MM.1S (cell line): ENCODE data around the gene NLRP9.

Experiments used
- DNase-seq: peaks from one replicate; pipeline ENCODE4 v3.0.0-alpha.2; 2015
- H2AFZ ChIP-seq: fragments of 300-600 bp; sonication (generic); 2 replicates; pipeline ENCODE4 v1.6.0; 2016; ENCODE audit warnings: antibody characterized with exemption, low read length
- H3F3A ChIP-seq: fragments of 300-600 bp; sonication (generic); 2 replicates; pipeline ENCODE4 v1.6.1; 2016; ENCODE audit warnings: mild to moderate bottlenecking, antibody characterized with exemption, low read length, moderate library complexity, mixed read lengths; ENCODE audit not compliant: insufficient read depth
- H3K27ac ChIP-seq: fragments of 300-600 bp; sonication (generic); 2 replicates; pipeline ENCODE4 v1.5.1; 2016; ENCODE audit warnings: mild to moderate bottlenecking, low read length
- H3K27me3 ChIP-seq: fragments of 300-600 bp; sonication (generic); replicated peaks from 2 replicates; pipeline ENCODE4 v1.6.0; 2016; ENCODE audit warnings: low read length; ENCODE audit not compliant: insufficient read depth
- H3K36me3 ChIP-seq: fragments of 300-600 bp; sonication (generic); replicated peaks from 2 replicates; pipeline ENCODE4 v1.6.1; 2016; ENCODE audit warnings: mild to moderate bottlenecking, low read length, mixed read lengths; ENCODE audit not compliant: insufficient read depth
- H3K4me1 ChIP-seq: fragments of 300-600 bp; sonication (generic); 2 replicates; pipeline ENCODE4 v1.6.1; 2016; ENCODE audit warnings: low read length, mixed read lengths
- H3K4me2 ChIP-seq: fragments of 300-600 bp; sonication (generic); 2 replicates; pipeline ENCODE4 v1.6.0; 2016; ENCODE audit warnings: low read depth, low read length
- H3K4me3 ChIP-seq: fragments of 300-600 bp; sonication (generic); 2 replicates; pipeline ENCODE4 v1.5.1; 2016; ENCODE audit warnings: low read length, mixed read lengths
- H3K79me2 ChIP-seq: fragments of 300-600 bp; sonication (generic); 2 replicates; pipeline ENCODE4 v1.6.1; 2016; ENCODE audit warnings: mixed run types, low read length, mixed read lengths
- H3K9ac ChIP-seq: fragments of 300-600 bp; sonication (generic); 2 replicates; pipeline ENCODE4 v1.6.1; 2016; ENCODE audit warnings: low read length, mixed read lengths
- H3K9me2 ChIP-seq: fragments of 300-600 bp; sonication (generic); replicated peaks from 2 replicates; pipeline ENCODE4 v1.6.1; 2016; ENCODE audit warnings: mild to moderate bottlenecking, low read length, mixed read lengths; ENCODE audit not compliant: insufficient read depth
- H3K9me3 ChIP-seq: fragments of 300-600 bp; sonication (generic); replicated peaks from 2 replicates; pipeline ENCODE4 v1.6.1; 2016; ENCODE audit warnings: mild to moderate bottlenecking, low read length, mixed read lengths; ENCODE audit not compliant: insufficient read depth
- H4K20me1 ChIP-seq: fragments of 300-600 bp; sonication (generic); 2 replicates; pipeline ENCODE4 v1.6.1; 2016; ENCODE audit warnings: mild to moderate bottlenecking, low read length, moderate library complexity, mixed read lengths; ENCODE audit not compliant: insufficient read depth
- CTCF ChIP-seq: fragments of 300-600 bp; sonication (generic); IDR thresholded peaks from 2 replicates; pipeline ENCODE4 v1.5.1; 2016; ENCODE audit warnings: antibody characterized with exemption, low read length, mixed read lengths
- EZH2 ChIP-seq: fragments of 300-600 bp; sonication (generic); optimal IDR thresholded peaks from 2 replicates; pipeline ENCODE3; 2017; ENCODE audit warnings: low read depth, mild to moderate bottlenecking, antibody characterized with exemption, low read length, mixed read lengths
- EZH2phosphoT487 ChIP-seq: fragments of 300-600 bp; sonication (generic); IDR thresholded peaks from 2 replicates; pipeline ENCODE4 v1.6.1; 2018; ENCODE audit warnings: antibody characterized with exemption, low read length

Gene NLRP9

GRCh38 chr19:55738302-55738701, at the start of gene NLRP9:
Gene NLRP9 (minus strand): TSS chr19:55738402. CDS start chr19:55738374, 28 bp downstream.
- DNase-seq: no peak
- Histone ChIP-seq H3K4me1 (no peaks in the 10 kb centered on the region), H3K27ac (no peak within 1 kb of the TSS), H3F3A (no peaks in the 10 kb centered on the region), H2AFZ (no peak within 1 kb of the TSS), H4K20me1 (no peaks in the 10 kb centered on the region), H3K9ac (no peak within 1 kb of the TSS), H3K9me3 (no peaks in the 10 kb centered on the region), H3K79me2 (no peaks in the 10 kb centered on the region), H3K4me2 (no peak within 1 kb of the TSS), H3K36me3 (no peaks in the 10 kb centered on the region), H3K27me3 (peaks cover 61% of the 10 kb centered on the region), H3K9me2 (no peaks in the 10 kb centered on the region), H3K4me3 (no peak within 1 kb of the TSS)
- TF ChIP-seq EZH2phosphoT487: no peak
- no peak for TF ChIP-seq EZH2
- no peak for TF ChIP-seq CTCF

GRCh38 chr19:55781112-55781511, 42.9 kb upstream of the NLRP9 start:
- H2AFZ ChIP-seq: no peak overlapping the region
- H3K27ac ChIP-seq: no peak overlapping the region
- H3K27me3 ChIP-seq: no peaks in the 10 kb centered on the region
- no peaks in the 10 kb centered on the region for H3F3A ChIP-seq
- DNase-seq: no peak
- no peaks in the 10 kb centered on the region for H3K9me2 ChIP-seq
- H3K9me3 ChIP-seq: no peaks in the 10 kb centered on the region
- H3K9ac ChIP-seq: no peak overlapping the region
- H3K79me2 ChIP-seq: no peaks in the 10 kb centered on the region
- H4K20me1 ChIP-seq: no peaks in the 10 kb centered on the region
- H3K4me3 ChIP-seq: no peak overlapping the region
- peaks cover 7% of the 10 kb centered on the region for H3K4me1 ChIP-seq
- no peaks in the 10 kb centered on the region for H3K36me3 ChIP-seq
- H3K4me2 ChIP-seq: no peak overlapping the region
- TF ChIP-seq EZH2phosphoT487 (no peak), CTCF (no peak), EZH2 (no peak)

GRCh38 chr19:55778331-55778730, 40.1 kb upstream of the NLRP9 start:
- Histone ChIP-seq H3K27ac (no peak overlapping the region), H3K4me2 (no peak overlapping the region), H3K9ac (no peak overlapping the region), H3K79me2 (no peaks in the 10 kb centered on the region), H2AFZ (no peak overlapping the region), H3F3A (no peaks in the 10 kb centered on the region), H3K9me3 (no peaks in the 10 kb centered on the region), H3K9me2 (no peaks in the 10 kb centered on the region), H3K27me3 (no peaks in the 10 kb centered on the region), H3K4me3 (no peak overlapping the region), H3K4me1 (peaks cover 7% of the 10 kb centered on the region), H3K36me3 (no peaks in the 10 kb centered on the region), H4K20me1 (no peaks in the 10 kb centered on the region)
- TF ChIP-seq CTCF (no peak), EZH2 (no peak), EZH2phosphoT487 (no peak)
- no peak for DNase-seq
